Fibroblast of skin of abdomen (primary cell): ENCODE results near the gene C1orf210. TPM values are rescaled to one million over a fixed set of nuclear protein-coding genes. Genes with fewer than 3 reads are reported as not detected.

Experiments used
- DNase-seq: peaks from one replicate; pipeline ENCODE4 v3.0.0-alpha.2; 2013
- polyA plus RNA-seq, 2 experiments: library from polyadenylated mRNA; unstranded; fragments of 120-200 nt; gene quantifications; one replicate each; pipeline ENCODE4 v1.2.1, GENCODE V29; 2013; ENCODE audit not compliant: insufficient read length in 2 of 2

C1orf210 gene
- polyA plus RNA-seq (2013, experiment 1 of 2; ENCODE audit: insufficient read length), result not detected
- not detected for polyA plus RNA-seq (2013, experiment 2 of 2; ENCODE audit: insufficient read length)

DNA sequence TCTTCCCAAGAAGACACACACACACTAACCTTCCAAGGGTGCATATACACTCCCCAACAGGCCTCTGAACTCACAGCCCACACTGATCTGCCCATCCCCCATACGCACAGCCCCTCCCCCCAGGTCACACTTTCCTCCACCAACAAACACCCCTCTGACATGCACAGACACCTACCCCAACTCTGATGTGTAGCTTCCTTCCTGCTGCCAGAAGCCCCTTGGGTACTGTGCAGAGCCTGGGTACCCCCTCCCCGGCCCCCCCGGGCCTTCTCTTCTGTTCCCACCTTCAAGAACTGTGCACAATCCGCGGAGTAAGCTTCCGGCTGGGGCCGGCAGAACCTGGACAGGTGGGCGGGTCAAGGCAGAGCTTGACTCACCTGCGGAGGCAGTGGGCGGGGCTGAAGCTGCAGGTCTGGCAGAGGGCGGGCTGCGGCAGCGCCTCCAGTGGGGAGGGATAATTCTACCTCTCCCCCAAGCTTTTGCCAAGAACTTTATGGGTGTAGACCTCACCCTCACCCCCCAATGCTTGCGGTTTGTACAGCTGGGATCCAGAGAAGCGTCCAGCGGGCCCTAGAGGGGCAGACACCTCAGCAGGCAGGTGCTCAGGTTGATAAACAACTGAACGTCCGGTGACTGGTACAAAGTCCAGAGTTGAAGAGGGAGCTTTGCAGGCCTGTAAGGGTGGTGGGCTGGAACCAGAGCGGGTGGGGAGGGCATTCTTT, at the start of gene C1orf210:
TSS of gene C1orf210 (minus strand) at position 313 of the 722 bp plus-strand sequence. CDS start 2,311 bp downstream, outside the sequence.
- DNase-seq, result no peak

DNA sequence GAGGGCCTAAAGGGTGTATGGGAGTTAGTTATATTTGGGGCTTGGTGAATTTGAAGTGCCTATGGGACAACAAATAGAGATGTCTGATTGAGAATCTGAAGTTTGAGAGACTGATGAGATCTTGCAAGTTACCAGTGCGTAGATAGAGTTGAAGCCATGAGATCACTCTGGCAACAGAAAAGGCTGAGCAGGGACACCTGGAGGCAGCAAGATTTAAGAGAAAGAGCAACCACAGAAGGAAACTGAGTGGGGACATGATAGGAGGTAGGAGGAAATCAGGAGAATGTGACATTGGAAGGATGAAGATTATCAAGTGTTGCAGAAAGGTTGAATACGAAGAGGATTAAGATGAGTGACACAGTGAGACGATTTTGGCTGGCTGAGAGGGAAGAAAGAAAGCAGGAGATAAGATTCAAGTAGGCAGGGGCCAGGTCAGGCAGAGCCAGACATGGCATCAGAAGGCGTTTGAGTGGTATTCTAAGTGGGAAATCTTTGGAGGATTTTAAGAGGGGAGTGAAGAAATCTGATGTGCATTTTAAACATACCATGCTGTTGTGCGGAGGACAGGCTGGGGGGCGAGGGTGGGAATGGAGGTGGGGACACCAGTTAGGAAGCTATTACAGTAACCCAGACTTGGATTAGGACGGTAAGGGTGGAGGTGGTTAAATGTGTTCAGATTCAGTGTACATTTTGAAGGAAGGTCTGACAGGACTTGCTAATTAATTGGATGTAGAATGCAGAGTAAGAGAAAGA, 49.2 kb upstream of the C1orf210 start:
- no peak for DNase-seq

DNA sequence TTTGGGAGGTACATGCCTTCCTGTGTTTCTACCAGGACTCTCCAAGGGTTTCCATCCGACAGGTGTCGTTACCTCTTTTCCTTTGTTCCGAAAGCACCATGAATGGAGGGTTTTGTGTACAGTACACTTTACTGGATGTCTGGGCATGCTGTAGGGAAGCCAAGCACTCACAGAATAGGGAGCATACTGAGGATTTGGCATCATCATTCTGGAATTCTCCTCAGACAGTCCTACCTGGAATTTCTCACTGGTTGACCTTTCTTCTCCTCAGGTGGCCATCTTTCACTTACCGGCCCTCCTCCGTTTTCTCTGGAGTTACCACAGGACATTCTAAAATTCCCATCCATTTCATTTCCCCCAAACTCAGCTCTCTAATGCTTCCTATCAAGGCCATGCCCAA, 46.3 kb upstream of the C1orf210 start:
- DNase-seq, result no peak

DNA sequence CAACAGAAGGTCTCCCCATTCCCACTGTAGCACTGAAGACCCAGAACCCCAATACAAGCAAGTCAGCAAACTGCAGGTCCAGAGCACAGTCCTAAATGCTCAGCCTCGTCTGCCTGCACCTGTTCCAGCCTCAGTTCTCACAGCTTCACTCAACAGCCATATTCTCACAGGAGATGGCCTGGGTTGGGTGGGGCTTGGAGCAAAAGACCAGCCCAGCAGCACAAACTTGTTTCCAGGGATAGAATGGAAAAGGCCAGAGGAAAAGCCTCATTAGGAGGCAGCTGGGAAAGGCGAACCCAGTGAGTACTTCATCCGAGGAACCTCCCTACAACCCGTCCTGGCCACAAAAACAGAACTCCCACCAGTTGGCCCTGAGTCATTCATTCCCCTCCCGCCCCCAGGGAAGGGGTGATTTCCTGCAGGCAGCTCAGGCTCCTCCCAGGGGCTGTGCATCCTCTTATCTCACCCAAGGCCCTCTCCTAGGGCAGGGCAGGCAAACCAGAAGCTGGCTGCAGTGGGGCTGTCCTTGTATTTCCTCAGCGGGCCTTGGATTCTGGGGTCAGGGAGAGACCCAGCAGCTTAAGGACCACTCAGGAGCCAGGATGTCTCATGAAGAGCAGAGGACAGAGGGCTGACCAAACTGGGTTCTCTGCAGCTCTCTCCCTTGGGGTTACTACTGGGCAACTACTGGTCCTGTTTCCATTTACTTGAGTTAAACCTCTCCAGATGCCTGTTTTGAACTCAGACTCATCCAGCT, 44.8 kb upstream of the C1orf210 start:
- peak; percentile 73 for DNase-seq

DNA sequence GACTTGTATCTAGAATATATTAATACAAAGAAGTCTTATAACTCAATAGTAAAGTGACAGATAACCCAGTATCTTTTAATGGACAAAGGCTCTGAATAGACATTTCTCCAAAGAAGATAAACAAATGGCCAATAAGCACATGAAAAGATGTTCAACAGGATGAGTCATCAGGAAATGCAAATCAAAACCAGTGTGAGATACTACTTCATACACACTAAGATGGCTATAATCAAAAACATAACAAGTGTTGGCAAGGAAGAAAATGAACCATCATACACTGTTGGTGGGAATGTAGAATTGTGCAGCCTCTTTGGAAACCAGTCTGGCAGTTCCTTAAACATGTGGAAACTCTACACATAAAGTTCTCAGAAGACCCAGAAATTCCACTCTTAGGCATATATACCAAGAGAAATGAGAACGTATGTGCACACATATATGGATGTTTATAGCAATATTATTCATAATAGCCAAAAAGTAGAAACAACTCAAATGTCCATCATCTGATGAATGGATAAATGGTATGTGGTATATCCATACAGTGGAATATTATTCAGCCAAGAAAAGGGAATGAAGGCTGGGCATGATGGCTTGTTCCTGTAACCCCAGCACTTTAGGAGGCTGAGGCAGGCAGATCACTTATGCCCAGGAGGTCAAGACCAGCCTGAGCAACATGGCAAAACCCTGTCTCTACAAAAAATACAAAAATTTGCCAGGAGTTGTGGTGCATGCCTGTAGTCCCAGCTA, 42.3 kb upstream of the C1orf210 start:
- peak; percentile 32 for DNase-seq

DNA sequence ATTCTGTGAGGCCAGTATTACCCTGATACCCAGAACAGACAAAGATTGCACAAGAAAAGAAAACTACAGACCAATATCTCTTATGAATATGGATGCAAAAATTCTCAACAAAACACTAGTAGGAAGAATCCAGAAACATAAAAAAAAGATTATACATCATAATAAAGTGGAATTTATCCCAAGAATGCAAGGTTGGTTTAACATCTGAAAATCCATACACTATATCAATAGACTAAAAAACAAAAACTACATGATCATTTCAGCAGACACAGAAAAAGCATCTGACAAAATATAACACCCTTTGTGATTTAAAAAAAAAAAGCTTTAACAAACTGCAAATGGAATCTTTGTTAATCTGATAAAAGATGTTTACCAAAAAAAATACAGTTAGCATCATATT, 40.0 kb upstream of the C1orf210 start:
- no peak for DNase-seq

DNA sequence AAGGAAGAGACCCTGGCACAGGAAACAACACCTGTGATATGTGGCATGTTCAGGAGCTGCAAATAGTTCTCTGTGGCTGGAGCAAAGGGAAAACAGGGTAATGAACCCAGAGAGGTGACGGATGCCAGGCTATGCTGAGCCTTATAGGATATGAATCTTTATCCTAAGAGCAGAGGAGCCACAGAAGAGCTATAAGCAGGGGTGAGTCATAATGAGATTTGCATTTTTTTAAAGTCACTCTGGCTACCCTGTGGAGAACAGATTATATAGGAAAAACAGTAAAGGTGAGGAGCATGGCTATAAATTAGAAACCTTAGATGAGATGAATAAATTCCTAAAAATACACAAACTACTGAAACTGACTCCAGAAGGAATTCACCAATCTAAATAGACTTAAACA, 39.4 kb upstream of the C1orf210 start:
- no peak for DNase-seq

DNA sequence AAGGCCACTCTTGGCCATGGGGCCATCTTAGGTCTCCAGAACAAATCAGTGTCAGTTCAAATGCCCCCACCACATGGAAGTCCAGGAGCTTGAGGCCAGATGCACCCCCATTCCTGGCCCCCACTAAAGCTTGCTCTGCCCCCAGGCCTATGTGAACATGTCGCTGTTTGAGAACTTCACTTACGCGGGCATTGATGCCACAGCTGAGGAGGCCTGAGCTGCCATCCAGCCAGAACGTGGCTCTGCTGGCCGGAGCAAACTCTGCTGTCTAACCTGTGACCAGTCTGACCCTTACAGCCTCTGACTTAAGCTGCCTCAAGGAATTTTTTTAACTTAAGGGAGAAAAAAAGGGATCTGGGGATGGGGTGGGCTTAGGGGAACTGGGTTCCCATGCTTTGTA, 37.1 kb upstream of the C1orf210 start:
- no peak for DNase-seq

DNA sequence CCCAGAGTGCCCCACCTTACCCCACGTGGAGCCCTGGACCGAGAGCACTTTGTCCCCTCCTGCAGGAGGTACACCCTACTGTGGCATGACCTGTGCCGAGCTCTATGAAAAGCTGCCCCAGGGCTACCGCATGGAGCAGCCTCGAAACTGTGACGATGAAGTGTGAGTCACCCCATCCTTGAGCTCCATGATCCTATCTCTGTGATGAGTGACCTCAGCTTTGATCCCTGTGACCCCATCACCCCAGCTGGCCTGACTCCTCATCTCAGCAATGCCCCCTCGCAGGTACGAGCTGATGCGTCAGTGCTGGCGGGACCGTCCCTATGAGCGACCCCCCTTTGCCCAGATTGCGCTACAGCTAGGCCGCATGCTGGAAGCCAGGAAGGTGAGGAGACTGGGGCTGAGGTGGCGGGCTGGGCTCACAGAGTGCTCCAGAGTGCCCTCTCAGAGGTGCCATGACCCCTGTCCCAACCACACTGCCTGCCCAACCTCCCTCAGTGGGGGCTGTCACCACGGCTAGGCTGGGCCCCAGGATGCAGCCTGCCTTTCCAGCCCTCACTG, 36.0 kb upstream of the C1orf210 start:
- DNase-seq, result no peak

DNA sequence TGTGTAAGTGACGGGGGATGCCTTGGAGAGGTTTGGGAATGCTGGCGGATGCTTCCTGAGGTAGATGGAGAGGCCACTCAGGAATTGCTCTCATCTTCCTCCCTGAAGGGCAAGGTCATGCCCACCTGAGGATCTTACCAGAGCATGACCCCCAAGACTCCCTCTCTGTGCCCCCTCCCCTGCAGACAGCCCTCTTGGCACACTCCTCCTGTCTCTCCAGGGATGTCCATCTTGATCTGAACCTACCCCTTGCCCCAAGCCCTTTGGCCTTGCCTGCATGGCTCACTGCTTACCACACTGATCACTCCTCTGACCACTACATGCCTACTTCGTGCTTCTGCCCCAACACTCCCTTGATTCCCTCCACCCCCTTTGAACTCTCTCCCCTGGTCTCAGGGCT, 34.4 kb upstream of the C1orf210 start:
- DNase-seq, result no peak

DNA sequence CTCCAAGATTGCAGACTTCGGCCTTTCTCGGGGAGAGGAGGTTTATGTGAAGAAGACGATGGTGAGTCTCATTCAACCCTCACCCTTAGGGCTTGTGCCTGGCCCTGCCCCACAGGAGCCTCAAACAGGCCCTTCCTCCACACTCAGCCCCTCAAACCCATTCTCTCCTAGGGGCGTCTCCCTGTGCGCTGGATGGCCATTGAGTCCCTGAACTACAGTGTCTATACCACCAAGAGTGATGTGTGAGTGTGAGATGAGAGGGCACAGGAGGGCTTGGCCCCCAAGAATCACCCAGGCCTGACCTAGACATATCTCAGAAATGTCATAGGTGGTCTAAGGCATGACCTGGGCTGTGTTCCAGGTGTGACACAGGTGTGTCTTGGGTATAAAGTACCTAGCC, 33.9 kb upstream of the C1orf210 start:
- no peak for DNase-seq

DNA sequence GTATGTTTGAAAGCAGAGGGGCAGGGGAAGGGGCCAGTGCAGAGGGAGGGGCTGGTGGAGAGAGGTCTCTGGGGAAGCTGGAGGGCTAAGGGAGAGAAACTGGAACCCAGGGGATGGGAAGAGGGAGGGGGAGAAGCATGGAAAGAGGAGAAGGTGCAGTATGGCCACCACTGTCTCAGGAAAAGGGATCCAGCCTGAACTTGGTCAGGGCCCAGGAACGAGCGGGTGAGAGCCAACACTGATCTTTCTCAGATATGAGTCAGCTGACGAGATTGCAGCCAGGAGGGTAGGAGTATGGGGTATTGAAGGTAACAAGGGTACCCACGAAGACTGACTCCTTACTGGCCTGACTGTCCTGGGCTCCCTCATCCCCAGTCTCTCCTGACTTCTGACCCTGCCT, 33.5 kb upstream of the C1orf210 start:
- no peak for DNase-seq

DNA sequence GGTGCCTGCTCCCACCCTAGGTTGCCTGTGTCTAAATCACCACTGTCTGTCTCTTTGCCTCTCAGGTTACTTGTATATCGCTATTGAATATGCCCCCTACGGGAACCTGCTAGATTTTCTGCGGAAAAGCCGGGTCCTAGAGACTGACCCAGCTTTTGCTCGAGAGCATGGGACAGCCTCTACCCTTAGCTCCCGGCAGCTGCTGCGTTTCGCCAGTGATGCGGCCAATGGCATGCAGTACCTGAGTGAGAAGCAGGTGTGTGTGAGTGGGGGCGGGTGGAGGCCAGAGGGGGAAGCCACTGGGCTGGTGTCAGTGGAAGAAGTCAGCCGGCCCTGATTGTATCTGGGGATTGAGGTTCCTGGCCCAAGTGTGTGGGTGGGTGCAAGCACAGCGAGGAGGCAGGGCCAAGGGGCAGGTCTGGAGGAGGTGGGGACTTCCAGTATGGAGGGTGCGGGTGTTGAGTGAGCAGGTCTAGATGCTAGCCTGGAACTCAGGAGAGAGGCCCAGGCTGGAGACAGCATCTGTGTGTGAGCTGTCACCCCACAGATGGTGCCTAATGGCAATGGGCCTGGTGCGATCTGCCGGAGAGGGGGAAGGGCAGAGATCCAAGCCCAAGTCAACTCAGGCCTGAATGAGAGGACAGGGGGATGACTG, 32.6 kb upstream of the C1orf210 start:
- DNase-seq, result peak; percentile 32

DNA sequence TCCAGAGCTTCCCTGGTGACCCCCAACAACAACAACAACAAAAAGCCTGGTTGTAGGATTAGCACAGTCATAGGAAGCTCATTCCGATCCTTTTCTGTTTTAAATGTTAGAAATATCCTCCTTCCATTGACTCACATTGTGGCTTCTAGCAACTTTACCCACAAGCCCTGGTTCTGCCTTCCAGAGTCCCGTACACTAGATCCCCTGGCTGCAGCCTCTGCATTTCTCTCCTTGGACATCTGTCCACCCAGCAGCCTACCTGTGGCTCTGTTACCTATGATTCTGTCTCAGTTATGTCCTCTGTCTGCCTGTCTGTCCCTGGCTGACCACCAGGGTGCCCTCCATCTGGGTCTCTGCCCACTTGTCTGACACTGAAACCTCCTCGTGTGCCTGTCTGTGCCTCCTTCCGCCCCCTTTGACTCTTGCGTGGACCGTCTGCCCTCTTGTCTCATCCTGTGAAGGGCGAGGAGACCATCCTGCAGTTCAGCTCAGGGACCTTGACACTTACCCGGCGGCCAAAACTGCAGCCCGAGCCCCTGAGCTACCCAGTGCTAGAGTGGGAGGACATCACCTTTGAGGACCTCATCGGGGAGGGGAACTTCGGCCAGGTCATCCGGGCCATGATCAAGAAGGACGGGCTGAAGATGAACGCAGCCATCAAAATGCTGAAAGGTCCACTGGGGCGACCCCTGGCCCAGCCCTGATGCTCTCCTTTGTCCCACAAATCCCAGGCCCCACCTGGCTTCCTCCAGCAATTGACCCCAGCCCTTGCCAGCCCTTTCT, 31.5 kb upstream of the C1orf210 start:
- no peak for DNase-seq

DNA sequence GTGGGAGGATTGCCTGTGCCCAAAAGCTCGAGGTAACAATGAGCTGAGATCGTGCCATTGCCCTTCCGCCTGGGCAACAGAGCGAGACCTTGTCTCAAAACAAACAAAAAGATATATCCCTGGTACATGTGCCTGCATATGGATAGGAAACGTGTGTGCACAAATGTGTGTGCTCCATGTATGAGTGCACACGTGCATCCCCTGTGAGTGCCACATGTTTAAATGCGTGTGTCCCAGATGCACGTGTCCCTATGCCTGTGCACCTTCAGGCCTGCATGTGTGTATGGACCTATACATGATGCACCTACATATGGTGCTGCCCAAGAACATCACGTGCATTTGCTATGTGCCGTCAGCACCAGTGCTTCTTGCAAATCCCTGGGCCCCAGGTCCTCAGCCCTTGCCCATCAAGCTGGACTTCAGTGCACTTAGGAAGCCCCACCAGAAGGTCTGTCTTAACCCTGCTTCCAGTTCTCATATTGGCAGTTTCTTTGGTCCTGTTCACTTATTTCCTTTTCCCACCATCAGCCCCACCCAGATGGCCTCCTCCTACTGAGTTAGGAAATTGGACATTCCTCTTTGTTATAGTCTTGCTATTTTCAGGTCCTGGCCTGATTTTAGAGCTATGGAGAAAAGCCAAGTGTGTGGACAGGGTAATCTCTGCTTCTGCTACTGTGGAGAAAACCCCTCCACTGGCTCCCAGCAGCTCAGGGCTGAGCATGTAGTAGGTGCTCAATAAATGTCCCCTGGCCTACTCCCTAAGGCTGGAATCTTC, 30.8 kb upstream of the C1orf210 start:
- no peak for DNase-seq

DNA sequence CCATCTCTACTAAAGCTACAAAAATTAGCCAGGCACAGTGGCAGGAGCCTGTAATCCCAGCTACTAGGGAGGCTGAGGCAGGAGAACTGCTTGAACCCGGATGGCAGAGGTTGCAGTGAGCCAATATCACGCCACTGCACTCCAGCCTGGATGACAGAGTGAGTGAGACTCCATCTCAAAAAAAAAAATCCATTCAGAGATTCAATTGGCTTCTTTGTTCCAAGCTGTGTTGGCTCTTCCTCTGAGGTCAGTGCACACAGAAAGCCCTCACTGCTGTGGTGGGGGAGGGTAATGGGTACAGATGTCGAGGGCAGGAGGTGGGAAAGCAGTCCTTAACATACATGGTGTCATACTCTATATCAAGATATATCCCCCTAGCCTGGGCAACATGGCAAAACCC, 30.1 kb upstream of the C1orf210 start:
- no peak for DNase-seq

DNA sequence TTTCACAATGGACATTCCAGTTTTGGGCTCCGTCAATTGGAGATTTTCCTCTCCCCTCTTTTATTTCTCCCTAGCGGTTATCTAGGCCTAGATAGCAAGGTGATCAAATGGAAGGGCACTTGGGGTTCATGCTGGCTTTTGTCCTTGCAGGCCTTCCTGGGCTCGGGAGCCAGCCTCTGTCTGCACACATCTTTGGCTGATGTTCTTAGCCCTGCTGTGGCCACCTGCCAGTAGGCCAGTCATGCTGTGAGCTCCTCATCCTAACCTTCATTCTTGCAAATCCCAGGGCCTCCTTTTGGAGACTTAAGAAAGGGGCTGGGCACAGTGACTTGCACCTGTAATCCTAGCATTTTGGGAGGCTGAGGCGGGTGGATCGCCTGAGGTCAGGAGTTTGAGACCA, 28.9 kb upstream of the C1orf210 start:
- no peak for DNase-seq

DNA sequence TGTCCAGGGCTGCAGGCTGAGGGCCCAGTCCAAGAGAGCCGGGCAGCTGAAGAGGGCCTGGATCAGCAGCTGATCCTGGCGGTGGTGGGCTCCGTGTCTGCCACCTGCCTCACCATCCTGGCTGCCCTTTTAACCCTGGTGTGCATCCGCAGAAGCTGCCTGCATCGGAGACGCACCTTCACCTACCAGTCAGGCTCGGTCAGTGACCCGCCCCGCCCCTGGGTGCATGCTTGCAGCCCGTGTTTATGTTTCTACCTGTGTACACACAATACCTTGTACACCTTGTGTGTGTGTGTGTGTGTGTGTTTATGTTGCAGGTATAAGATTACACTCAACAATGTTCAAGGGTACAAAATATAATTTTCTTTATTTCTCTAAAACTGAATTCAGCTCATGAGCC, 28.4 kb upstream of the C1orf210 start:
- no peak for DNase-seq

DNA sequence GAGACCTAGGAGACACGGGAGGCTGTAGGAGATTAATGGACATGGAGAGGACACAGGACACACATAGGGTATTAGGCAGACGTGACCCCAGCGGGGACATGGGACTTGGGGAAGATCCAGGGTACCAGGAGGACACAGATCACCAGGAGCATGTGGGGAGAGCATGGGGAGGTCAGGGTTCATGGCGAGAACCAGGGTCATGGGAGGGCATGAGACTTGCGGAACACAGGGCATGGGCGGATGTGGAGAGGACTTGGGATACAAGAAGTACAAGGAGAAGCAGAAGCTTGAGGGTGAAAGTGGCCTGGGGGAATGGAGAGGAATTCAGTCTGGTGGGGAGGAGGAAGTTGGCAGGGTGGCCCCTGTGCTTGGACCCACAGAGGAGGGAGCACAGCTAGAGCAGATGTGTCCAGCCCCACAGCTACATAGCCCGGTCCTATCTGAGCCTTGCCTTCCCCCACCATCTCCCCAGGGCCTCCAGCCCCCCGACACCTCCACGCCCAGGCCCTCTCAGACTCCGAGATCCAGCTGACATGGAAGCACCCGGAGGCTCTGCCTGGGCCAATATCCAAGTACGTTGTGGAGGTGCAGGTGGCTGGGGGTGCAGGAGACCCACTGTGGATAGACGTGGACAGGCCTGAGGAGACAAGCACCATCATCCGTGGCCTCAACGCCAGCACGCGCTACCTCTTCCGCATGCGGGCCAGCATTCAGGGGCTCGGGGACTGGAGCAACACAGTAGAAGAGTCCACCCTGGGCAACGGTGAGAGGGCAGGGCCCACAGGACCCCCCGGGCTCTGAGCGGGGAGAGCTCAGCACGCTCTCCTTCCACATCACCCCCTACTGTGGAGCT, 27.5 kb upstream of the C1orf210 start:
- no peak for DNase-seq
